Activated CD8-positive, alpha-beta memory T cell treated with anti-CD3 and anti-CD28 coated beads, Interleukin-2, amount 10 ng/mL, durations not matched to agents 7 days and 5 days (primary cell): ENCODE measurements around the gene TRABD2A. TPM values are rescaled to one million over a fixed set of nuclear protein-coding genes. Genes with fewer than 3 reads are reported as not detected.
"Not testable (repeated sequence)": the region's sequence is repeated elsewhere in the genome, so short reads cannot be mapped to it uniquely, and the experiment has no call there.

Experiments used
- ATAC-seq: fragments of 150-1000 bp; cut with Tn5 transposase; one replicate; pipeline ENCODE4 v1.10.0; 2021; ENCODE audit warnings: moderate library complexity
- CTCF ChIA-PET: fragments of 350-600 bp; sonication (Branson Sonifier 250); formaldehyde crosslinking; loops from one replicate; lab custom pipeline; 2021; ENCODE audit warnings: antibody characterized with exemption; lab: Charles Lee
- DNase-seq: peaks from one replicate; pipeline ENCODE4 v3.0.0-alpha.2; 2020
- H3K27ac Mint-ChIP-seq: one replicate; pipeline ENCODE4 v1.8.0; 2021; ENCODE audit warnings: mild to moderate bottlenecking, mixed read lengths
- H3K27me3 Mint-ChIP-seq: one replicate; pipeline ENCODE4 v1.8.0; 2021; ENCODE audit warnings: mixed read lengths
- H3K36me3 Mint-ChIP-seq: one replicate; pipeline ENCODE4 v1.8.0; 2021; ENCODE audit warnings: mild to moderate bottlenecking, mixed read lengths
- H3K4me1 Mint-ChIP-seq: one replicate; pipeline ENCODE4 v1.8.0; 2021; ENCODE audit warnings: mixed read lengths
- H3K4me3 Mint-ChIP-seq: one replicate; pipeline ENCODE4 v1.8.0; 2021; ENCODE audit warnings: mild to moderate bottlenecking, moderate library complexity, mixed read lengths
- H3K9me3 Mint-ChIP-seq: one replicate; pipeline ENCODE4 v1.8.0; 2022; ENCODE audit warnings: low read depth, mixed read lengths
- total RNA-seq, 2 experiments: library from RNA; stranded (reverse); gene quantifications; one replicate each; pipeline ENCODE4 v1.2.3, GENCODE V29; 2021

The TRABD2A gene, protein sequence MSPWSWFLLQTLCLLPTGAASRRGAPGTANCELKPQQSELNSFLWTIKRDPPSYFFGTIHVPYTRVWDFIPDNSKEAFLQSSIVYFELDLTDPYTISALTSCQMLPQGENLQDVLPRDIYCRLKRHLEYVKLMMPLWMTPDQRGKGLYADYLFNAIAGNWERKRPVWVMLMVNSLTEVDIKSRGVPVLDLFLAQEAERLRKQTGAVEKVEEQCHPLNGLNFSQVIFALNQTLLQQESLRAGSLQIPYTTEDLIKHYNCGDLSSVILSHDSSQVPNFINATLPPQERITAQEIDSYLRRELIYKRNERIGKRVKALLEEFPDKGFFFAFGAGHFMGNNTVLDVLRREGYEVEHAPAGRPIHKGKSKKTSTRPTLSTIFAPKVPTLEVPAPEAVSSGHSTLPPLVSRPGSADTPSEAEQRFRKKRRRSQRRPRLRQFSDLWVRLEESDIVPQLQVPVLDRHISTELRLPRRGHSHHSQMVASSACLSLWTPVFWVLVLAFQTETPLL
- total RNA-seq, result 10 to 100 TPM; 30.2 to 32.4 TPM

GRCh38 chr2:84880645-84881521, at the start of gene TRABD2A:
Gene TRABD2A, minus strand, starts transcription at chr2:84881084. Its CDS starts 45 bp downstream, at chr2:84881039.
- Mint-ChIP-seq H3K27ac (peak within 1 kb of the TSS; percentile 89), H3K27me3 (no peaks in the 10 kb centered on the region), H3K9me3 (no peaks in the 10 kb centered on the region), H3K4me3 (peak within 1 kb of the TSS; percentile 92), H3K4me1 (peaks cover 46% of the 10 kb centered on the region), H3K36me3 (peaks cover 2% of the 10 kb centered on the region)
- CTCF ChIA-PET, result interaction anchor here (1.1 to 10.7 kb wide), 17 partner anchors 8 to 366 kb away, joined by 3 to 143 read pairs (median 6); partner anchors contain the start of gene TMSB10
- DNase-seq (peak; percentile 72), ATAC-seq (peak; percentile 57)

DNA sequence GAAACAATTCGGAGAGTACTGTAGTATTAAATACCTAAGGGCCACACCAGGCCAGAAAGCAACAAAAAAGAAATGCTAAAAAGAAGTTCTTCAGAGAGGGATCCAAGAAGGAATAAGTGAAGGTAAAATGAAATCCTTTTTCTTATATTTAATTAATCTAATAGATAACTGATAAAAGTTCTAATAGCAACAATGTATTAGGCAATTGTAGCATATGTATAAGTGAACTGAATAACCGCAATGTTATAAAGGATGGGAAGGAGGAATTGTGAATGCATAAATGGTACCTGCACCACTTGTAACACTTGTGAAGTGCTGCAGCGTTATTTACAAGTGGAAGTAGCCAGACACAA, 46.4 kb upstream of the TRABD2A start:
- CTCF ChIA-PET, result interaction anchor here (0.9 to 4.8 kb wide), 6 partner anchors 12 to 373 kb away, joined by 3 to 121 read pairs (median 40); partner anchors contain the start of gene TMSB10
- no peak for DNase-seq
- H3K27me3 Mint-ChIP-seq, result no peaks in the 10 kb centered on the region
- H3K9me3 Mint-ChIP-seq, result no peaks in the 10 kb centered on the region
- ATAC-seq, result no peak
- peak overlapping the region; percentile 85 for H3K4me3 Mint-ChIP-seq
- H3K27ac Mint-ChIP-seq, result peak overlapping the region; percentile 84
- peaks cover 51% of the 10 kb centered on the region for H3K4me1 Mint-ChIP-seq
- peaks cover 5% of the 10 kb centered on the region for H3K36me3 Mint-ChIP-seq

GRCh38 chr2:84925724-84926376, 45.0 kb upstream of the TRABD2A start:
- H3K36me3 Mint-ChIP-seq, result peaks cover 4% of the 10 kb centered on the region

GRCh38 chr2:84925336-84925723, 44.4 kb upstream of the TRABD2A start:
- H3K36me3 Mint-ChIP-seq, result peaks cover 4% of the 10 kb centered on the region
- no peaks in the 10 kb centered on the region for H3K9me3 Mint-ChIP-seq
- DNase-seq (peak; percentile 56), ATAC-seq (peak; percentile 11)
- H3K4me3 Mint-ChIP-seq, result peak overlapping the region; percentile 85
- CTCF ChIA-PET, result interaction anchor here (0.6 to 6.4 kb wide), 76 partner anchors 8 to 494 kb away, joined by 3 to 143 read pairs (median 5); partner anchors contain the start of genes SH2D6, SUCLG1, TMSB10 and TRABD2A
- H3K27me3 Mint-ChIP-seq, result no peaks in the 10 kb centered on the region
- H3K4me1 Mint-ChIP-seq, result peaks cover 42% of the 10 kb centered on the region
- H3K27ac Mint-ChIP-seq, result peak overlapping the region; percentile 84

More at GRCh38 chr2:84925724-84926376, 45.0 kb upstream of the TRABD2A start:
- Mint-ChIP-seq H3K27me3 (no peaks in the 10 kb centered on the region), H3K4me1 (peaks cover 40% of the 10 kb centered on the region), H3K4me3 (peak overlapping the region; percentile 85), H3K27ac (peak overlapping the region; percentile 84), H3K9me3 (no peaks in the 10 kb centered on the region)
- peak; percentile 99 for DNase-seq
- CTCF ChIA-PET, result interaction anchor here (0.6 to 6.4 kb wide), 84 partner anchors 9 to 493 kb away, joined by 3 to 143 read pairs (median 4); partner anchors contain the start of genes SH2D6, SUCLG1, TMSB10 and TRABD2A
- peak; percentile 87 for ATAC-seq

GRCh38 chr2:84924173-84925106, 43.6 kb upstream of the TRABD2A start:
- peaks cover 47% of the 10 kb centered on the region for H3K4me1 Mint-ChIP-seq
- ATAC-seq (peak; percentile 31), DNase-seq (peak; percentile 88)

DNA sequence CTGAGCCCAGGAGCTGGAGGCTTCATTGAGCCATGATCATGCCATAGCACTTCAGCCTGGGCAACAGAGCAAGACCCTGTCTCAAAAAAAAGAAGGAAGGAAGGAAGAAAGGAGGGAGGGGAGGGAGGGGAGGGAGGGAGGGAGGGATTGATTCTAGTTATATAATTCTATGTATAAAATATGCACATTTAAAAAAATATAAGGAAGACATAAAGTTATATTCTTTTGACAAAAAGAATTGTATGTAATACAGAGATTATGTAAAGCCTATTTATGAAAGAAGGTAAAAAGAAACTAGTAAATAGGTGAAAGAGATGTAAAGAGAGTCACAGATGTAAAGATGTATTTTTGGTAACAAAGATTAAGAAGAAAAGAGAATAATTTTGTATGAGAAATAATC, 42.1 kb upstream of the TRABD2A start:
- Mint-ChIP-seq H3K9me3 (no peaks in the 10 kb centered on the region), H3K36me3 (peaks cover 4% of the 10 kb centered on the region), H3K27ac (no peak overlapping the region), H3K4me3 (no peak overlapping the region), H3K27me3 (no peaks in the 10 kb centered on the region), H3K4me1 (peaks cover 55% of the 10 kb centered on the region)
- DNase-seq, result no peak
- ATAC-seq, result no peak
- CTCF ChIA-PET, result interaction anchor here (4.7 to 6.4 kb wide), 4 partner anchors 16 to 43 kb away, joined by 101 to 143 read pairs (median 118); partner anchors contain the start of genes TMSB10 and TRABD2A

More at GRCh38 chr2:84924173-84925106, 43.6 kb upstream of the TRABD2A start:
- Mint-ChIP-seq H3K9me3 (no peaks in the 10 kb centered on the region), H3K27me3 (no peaks in the 10 kb centered on the region), H3K4me3 (peak overlapping the region; percentile 85), H3K27ac (peak overlapping the region; percentile 84), H3K36me3 (peaks cover 4% of the 10 kb centered on the region)
- CTCF ChIA-PET, result interaction anchor here (0.6 to 6.4 kb wide), 35 partner anchors 7 to 495 kb away, joined by 3 to 143 read pairs (median 8); partner anchors contain the start of genes SH2D6, SUCLG1, TMSB10 and TRABD2A

DNA sequence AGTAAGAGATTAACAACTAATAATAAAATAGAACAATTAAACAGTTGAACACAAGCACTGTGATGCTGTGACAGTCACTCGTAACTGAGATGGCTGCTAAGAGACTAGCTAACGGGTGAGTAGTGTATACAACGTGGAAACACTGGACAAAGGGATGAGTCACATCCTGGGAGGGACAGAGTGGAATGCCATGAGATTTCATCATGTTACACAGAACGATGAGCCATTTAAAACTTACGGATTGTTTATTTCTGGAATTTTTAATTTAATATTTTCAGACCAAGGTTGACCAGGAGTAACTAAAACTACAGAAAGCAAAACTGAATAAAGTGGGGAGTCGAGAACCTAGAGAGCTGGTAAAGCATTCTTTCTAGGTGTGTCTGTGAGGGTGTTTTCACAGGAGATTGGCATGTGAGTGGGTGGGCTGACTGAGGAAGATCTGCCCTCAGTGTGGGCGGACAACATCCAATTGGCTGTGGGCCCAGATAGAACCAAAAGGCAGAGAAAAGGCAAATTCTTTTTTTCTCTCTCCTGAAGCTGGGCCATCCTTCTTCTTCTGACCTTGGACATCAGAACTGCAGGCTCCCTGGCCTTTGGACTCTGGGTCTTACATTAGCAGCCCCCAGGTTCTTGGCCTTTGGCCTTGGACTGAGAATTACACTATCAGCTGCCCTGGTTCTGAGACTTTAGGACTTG, 39.1 kb upstream of the TRABD2A start:
- Mint-ChIP-seq H3K4me1 (peaks cover 35% of the 10 kb centered on the region), H3K27me3 (no peaks in the 10 kb centered on the region), H3K27ac (peak overlapping the region; percentile 26), H3K9me3 (no peaks in the 10 kb centered on the region), H3K4me3 (no peak overlapping the region), H3K36me3 (peaks cover 1% of the 10 kb centered on the region)
- CTCF ChIA-PET, result interaction anchor here (1.0 to 2.2 kb wide), 3 partner anchors 8 to 38 kb away, joined by 3 to 7 read pairs (median 5); no protein-coding TSS in a partner anchor
- ATAC-seq (no peak), DNase-seq (no peak)

DNA sequence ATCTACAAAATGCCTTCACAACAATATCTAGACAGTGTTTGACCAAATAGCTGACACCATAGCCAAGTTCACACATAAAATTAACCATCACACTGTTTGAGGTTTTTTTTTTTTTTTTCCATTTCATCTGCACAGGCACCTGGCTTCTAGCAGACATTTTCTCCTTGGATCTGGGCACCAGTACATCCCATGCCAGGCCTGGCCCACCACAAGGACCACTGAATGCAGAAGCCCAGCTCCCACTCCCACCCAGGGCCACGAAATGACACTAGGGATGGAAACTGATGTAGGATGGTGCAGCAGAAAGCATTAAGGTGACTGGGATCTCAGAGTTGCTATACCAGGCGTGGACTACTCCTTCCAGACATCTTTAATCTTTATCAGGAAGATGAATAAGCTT, 37.5 kb upstream of the TRABD2A start:
- no peak overlapping the region for H3K27ac Mint-ChIP-seq
- H3K9me3 Mint-ChIP-seq, result no peaks in the 10 kb centered on the region
- peaks cover 1% of the 10 kb centered on the region for H3K36me3 Mint-ChIP-seq
- ATAC-seq, result no peak
- H3K4me3 Mint-ChIP-seq, result no peak overlapping the region
- peaks cover 24% of the 10 kb centered on the region for H3K4me1 Mint-ChIP-seq
- H3K27me3 Mint-ChIP-seq, result no peaks in the 10 kb centered on the region
- DNase-seq, result no peak
- CTCF ChIA-PET, result interaction anchor here (1.4 to 1.9 kb wide), 2 partner anchors 12 to 25 kb away, joined by 5 read pairs; no protein-coding TSS in a partner anchor

- H3K27ac Mint-ChIP-seq, H3K4me3 Mint-ChIP-seq, ATAC-seq, H3K27me3 Mint-ChIP-seq, DNase-seq, H3K36me3 Mint-ChIP-seq, H3K9me3 Mint-ChIP-seq: not testable (repeated sequence)
- CTCF ChIA-PET, result interaction anchor here (1.1 to 1.9 kb wide), 3 partner anchors 8 to 24 kb away, joined by 4 to 5 read pairs (median 5); no protein-coding TSS in a partner anchor
- peaks cover 22% of the 10 kb centered on the region for H3K4me1 Mint-ChIP-seq
Observed at GRCh38 chr2:84917821-84918220, 36.9 kb upstream of the TRABD2A start.

- ATAC-seq, H3K27me3 Mint-ChIP-seq, H3K9me3 Mint-ChIP-seq, H3K27ac Mint-ChIP-seq, CTCF ChIA-PET, H3K36me3 Mint-ChIP-seq, H3K4me3 Mint-ChIP-seq: not testable (repeated sequence)
- DNase-seq, result peak; percentile 11
- H3K4me1 Mint-ChIP-seq, result peaks cover 28% of the 10 kb centered on the region
Observed at GRCh38 chr2:84915675-84916074, 34.8 kb upstream of the TRABD2A start.

- peaks cover 24% of the 10 kb centered on the region for H3K4me1 Mint-ChIP-seq
- H3K36me3 Mint-ChIP-seq, result peaks cover 13% of the 10 kb centered on the region
- no peaks in the 10 kb centered on the region for H3K27me3 Mint-ChIP-seq
- H3K9me3 Mint-ChIP-seq, result peaks cover 10% of the 10 kb centered on the region
- DNase-seq (peak; percentile 2), ATAC-seq (no peak)
- H3K4me3 Mint-ChIP-seq, result no peak overlapping the region
- H3K27ac Mint-ChIP-seq, result no peak overlapping the region
- CTCF ChIA-PET, result interaction anchor here (1.3 kb wide), 1 partner anchor 11 kb away, joined by 4 read pairs; no protein-coding TSS in a partner anchor
Observed at GRCh38 chr2:84914334-84914733, 33.5 kb upstream of the TRABD2A start.
